Stimulated activated CD8-positive, alpha-beta memory T cell treated with anti-CD3 and anti-CD28 coated beads, Interleukin-12 subunit alpha, Interleukin-12 subunit beta, amount 100 ng/mL, for 24 hours (primary cell): ENCODE results near the gene TMEM107.
"Not testable (repeated sequence)": the region's sequence is repeated elsewhere in the genome, so short reads cannot be mapped to it uniquely, and the experiment has no call there.

Experiments
- DNase-seq: peaks from one replicate; pipeline ENCODE4 v3.0.0-alpha.2; 2020; ENCODE audit errors: extremely low read depth

Gene TMEM107

DNA sequence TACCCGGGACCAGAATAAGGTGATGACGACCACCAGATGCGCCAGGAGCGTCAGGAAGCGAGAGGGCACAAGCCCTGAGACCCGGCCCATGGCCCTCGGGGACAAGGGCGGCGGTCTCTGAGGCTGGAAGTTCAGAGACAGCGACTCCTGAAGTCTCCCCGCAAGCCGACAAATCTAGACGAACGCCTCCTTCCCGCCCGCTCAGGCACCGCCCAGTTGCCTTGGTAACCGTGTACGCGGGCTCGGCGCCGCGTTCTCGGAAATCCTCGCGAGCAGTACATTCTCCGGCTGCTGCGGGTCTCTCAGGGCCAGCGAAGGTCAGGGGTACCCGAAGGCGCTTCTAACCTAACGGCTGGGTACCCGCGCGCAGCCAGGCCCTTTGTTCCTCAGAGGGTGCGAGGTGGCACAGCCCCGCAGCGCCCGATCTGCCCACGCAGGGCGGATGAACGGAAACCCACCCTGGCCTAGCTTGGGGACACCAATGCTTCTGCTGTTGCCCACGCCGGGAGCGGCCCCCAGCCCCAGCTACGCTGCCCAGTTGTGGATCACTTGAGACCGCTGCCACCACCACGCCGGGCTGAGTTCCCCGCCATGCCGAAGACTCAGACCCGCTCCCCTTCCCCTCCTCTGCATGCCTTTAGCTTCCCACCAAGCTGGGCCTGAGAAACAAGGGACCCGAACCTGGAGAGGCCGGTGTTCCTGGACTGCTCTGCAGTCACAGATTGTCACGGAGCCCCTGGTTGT is at the start of gene TMEM107:
Gene TMEM107 (minus strand): TSS at position 184 of the 744 bp plus-strand sequence. CDS start 94 bp downstream, at position 90.
- no peak for DNase-seq

DNA sequence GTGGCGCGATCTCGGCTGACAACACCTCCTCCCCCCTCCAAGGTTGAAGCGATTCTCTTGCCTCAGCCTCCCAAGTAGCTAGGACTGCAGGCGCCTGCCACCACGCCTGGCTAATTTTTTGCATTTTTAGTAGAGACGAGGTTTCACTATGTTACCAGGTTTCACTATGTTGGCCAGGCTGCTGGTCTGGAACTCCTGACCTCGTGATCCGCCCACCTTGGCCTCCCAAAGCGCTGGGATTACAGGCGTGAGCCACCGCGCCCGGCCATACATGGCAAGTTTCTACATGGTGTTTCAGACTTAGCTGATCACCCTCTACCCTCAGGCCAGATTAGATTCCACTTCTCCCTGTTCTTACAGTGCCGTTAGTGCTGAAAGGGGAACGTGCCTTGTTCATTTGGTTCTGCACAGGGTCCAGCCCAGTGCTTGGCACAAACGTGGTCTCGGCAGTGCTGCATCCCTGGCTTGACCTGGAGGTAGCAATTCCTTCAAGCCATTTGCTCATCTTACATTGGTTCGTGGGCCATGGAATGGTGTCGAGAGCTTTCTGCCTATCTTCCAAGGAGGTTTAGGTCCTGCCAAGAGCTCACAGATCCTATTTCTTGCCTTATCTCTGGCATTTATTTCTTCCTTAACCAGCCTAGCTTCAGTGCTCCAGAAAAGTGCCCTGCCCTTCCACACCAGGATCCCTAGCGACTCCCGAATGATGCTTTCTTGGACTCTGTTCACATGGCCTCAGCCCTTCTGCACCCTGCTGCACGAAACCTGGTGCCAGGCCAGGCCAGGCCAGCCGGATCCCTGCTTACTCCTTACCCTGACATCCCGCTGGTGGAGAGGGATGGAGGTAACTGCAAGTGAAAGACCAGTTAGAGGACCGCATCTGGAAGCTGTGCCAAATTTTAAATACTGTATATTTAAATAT is 49.0 kb upstream of the TMEM107 start:
- DNase-seq: no peak

DNA sequence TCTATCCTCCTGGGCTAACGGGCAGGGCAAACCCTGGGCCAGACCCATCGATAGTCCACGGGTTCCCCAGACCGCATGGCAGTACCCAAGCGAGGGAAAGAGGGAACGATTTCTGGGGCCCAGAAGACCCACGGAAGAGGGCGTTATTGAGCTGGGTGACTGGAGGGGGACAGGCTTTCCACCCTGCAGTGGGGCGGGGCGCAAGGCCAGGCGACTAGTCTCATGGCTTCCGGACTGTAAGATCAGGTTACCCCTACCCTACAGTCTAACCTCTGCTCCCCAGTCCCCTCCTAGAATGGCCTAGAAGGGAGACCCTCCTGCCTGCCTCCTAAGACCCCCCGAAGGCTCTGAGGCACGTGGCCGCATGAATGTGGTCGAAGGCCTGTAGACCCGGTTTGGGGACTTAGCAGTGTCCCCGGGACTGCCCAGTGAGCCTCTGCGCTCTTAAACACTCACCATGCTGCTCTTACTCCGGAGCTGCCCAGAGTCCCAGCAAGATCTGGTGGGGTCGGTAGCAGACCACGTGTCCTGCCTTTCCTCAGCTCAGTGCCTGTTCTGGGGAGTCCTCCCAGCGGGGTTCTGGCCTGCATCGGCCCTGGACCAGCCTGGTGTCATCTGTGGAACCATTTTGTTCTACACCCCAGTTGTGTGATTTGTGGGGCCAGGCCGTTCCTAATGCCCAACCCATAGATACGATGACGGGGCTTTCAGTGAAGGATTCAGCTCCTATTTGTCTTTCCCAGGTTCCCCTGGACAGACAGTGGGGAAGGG is 47.4 kb upstream of the TMEM107 start:
- DNase-seq: no peak

DNA sequence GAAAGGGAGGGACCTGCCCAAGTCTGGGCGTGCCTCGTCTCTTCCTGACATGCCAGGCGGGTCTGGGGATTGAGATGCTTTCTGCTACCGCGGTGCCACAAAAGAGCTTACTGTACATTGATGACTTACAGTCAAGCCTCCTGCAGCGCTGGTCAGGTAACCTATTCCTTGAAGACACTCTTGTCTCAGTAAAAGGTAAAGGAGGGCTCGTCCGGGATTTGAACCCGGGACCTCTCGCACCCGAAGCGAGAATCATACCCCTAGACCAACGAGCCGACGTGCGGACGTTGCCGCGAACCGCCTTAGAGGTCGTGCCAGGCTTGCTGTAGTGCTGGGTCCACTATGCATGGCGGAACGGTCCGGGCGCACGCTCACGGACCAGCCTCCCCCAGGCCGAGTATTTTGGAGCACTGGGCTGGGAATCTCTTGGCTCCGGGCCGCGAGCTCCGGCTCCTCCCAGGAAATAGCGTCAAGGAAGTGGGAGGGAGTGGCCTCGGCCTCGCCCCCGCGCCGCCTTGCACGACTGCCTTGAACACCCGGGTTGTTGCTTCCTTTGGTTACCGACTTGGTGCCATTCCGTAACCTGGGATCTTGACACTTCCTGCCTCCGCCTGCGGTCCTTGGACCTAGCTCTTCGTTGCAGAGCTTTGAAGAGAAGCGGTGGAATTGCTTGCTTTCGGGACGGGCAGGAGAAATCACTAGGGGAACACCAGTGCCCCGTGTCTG is 46.6 kb upstream of the TMEM107 start:
- DNase-seq: peak; percentile 67

DNA sequence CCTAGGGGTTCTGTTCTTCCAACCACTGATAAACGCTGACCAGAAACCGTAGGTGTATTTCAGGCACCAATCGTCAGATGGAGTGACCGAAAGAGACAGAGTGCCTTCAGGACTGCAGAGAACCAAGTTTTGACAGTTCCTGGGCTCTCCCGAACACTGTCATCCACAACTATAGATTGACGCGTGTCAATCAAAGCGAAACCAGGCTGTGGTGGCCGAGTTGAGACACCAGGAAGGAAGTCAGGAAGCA is 46.1 kb upstream of the TMEM107 start:
- DNase-seq: no peak

DNA sequence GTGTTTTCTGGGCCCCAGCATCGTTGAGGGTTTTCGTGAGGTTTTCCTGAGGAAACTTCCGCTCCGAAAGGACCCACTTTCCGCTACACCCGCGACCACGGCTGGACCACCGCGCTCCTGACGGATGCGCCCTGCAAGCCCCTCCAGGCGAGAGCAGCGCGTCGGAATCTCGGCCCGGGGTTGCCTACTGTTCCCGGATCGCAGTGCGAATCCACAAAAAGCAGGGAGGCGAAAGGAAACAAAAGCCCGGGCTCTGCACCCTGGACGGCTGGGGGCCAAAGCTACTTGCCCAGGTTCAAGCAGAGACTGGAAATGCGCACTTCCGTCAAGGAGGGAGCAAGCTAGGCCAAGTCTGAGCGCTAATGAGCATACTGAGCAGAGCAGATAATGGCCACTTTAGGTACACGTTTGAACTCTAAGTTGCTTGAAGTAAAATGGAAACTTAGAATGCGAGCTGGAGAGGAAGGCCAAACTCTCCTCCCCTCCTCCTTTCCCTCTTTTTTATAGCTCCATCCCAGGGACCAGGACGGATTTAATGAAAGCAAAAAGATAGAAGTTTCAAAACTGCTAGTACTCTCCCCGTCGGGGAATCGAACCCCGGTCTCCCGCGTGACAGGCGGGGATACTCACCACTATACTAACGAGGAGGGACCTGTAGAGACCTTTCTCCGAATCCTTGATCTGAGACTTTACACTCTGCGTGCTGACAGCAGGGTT is 45.6 kb upstream of the TMEM107 start:
- DNase-seq: peak; percentile 64

DNA sequence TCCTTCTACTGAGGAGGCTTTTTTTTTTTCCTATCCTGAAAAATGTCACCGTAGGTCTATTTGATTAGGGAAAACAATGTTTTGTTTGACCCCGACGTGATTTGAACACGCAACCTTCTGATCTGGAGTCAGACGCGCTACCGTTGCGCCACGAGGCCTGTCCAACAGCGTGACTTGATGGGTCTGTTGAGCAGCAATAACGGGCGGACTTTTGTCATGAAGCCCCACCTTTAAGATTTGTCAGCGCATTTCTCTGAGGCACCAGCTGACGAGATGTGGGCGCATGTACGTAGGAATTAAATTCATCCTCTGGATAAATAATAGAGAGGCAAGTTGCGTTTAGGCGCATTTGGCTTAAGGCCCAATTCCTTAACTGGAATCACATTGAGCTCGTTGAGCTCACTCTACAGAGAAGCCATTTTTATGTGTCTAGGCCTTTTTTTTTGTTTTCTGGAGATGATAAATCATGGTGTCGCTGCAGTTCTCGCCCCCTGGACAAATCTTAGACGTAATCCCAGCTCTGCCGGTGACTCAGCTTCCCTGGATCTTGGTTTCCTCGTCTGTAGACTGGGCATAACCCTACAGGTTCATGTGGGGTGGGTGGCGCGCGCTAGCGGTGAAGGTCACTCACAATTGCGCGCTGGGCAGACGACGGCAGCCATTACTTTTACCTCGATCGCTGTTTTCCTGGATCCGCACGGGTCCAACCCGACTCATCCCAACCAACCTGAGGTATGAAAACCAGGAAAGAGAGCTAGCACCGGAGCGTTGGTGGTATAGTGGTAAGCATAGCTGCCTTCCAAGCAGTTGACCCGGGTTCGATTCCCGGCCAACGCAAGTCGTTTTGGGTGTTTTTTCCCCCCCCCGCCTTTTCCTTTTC is 44.8 kb upstream of the TMEM107 start:
- peak; percentile 67 for DNase-seq

DNA sequence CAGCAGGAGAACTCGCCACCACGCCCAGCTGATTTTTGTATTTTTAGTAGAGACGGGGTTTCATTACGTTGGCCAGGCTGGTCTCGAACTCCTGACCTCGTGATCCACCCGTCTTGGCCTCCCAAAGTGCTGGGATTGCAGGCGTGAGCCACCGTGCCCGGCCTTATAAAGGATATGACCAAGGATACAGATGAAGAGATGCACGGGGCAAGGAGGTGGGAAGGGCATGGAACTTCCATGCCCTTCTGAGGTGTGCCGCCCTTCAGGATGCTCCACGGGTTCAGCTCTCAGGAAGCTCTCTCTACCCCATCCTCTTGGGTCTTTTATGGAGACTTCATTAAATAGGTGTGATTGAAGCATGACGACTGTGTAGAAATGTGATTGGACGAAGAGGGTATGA is 37.8 kb upstream of the TMEM107 start:
- not testable (repeated sequence) for DNase-seq

DNA sequence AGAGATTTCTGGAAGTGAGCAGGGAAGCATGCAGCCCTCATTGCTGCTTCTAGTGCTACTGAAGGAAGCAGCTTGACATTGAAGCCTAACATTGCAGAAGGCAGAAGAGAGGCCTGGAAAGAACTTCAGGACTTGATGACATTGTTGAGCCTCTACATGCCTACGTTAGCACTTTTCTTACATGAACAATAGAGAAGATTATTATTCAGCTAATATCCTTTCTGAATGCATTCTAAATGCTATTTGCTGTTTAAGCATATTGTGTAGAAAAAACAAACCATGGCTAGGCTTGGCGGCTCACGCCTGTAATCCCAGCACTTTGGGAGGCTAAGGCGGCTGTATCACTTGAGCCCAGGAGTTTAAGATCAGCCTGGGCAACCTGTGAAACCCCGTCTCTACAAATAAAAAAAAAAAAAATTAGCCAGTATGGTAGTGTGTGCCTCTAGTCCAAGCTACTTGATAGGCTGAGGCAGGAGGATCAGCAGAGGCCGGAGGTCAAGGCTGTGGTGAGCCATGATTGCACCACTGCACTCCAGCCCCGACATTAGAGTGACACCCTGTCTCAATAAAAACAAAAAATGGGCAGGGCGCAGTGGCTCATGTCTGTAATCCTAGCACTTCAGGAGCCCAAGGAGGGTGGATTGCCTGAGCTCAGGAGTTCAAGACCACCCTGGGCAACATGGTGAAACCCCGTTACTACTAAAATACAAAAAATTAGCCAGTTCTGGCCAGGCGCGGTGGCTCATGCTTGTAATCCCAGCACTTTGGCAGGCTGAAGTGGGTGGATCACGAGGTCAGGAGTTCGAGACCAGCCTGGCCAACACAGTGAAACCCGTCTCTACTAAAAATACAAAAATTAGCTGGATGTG is 36.4 kb upstream of the TMEM107 start:
- DNase-seq: no peak

DNA sequence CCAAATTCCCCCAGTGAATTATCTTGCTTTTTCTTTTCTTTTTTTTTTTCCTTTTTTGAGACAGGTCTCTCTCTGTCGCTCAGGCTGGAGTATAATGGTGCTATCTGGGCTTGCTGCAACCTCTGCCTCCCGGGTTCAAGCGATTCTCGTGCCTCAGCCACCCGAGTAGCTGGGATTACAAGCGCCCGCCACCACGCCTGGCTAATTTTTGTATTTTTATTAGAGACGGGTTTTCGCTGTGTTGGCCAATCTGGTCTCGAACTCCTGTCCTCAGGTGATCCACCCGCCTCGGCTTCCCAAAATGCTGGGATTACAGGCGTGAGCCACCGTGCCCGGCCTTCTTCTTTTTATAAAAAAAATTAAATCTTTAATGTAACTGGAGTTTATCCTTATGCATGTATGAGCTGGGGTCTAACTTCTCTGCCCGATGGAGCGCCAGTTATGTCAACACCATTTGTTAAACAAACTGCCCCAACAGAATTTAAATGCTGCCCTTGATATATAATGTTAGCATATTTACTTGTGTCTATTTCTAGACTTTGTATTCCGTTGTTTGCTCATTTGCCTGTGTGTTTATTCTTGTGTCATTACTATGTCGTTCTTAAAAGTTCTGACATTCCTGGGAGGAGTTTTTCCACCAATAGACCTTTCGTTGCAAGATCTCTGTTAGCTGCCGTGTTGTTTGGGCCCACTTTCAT is 34.7 kb upstream of the TMEM107 start:
- no peak for DNase-seq

DNA sequence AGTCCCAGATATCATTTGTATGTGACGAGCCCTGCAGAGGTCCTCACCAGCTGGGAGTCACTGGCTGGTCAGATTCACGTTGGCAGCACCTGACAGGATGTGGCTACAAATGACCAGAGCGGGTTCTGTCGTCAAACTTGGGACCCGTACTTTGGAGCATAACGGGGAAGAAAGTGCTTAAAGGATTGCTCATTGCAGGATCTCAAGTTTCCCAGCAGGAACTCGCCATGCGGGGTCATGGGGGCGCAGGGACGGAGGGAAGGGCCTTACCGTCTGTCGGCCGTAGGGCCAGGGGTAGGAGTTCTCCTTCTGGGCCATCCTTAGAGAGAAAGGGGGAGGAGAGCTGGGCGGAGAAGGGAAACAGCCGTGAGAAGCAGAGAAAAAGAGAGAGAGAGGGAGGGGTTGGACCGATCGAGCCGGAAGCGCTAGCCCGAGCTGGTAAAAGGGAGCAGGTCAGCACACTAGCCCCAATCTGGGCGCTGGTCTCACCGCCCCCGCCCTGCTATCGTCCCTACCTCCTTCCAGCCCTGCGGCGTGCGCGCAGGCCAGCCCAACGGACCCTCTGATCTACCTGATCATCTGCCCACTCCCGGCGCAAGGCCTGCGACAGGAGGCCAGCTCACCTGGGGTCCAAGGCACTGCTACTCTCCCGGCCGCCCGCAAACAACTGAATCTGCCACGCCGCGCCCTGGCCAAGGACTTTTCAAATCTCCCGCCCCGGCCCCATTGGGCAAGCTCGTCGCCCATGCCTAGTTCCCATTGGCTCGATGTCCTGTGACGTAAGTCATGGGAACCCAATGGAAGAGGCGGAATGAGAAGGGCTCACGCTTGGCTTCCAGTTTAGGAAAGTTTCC is 34.0 kb upstream of the TMEM107 start, which contains the start of gene AURKB:
Gene AURKB (minus strand): TSS at position 669 of the 854 bp plus-strand sequence. CDS start 351 bp downstream, at position 318.
- DNase-seq: peak; percentile 84

DNA sequence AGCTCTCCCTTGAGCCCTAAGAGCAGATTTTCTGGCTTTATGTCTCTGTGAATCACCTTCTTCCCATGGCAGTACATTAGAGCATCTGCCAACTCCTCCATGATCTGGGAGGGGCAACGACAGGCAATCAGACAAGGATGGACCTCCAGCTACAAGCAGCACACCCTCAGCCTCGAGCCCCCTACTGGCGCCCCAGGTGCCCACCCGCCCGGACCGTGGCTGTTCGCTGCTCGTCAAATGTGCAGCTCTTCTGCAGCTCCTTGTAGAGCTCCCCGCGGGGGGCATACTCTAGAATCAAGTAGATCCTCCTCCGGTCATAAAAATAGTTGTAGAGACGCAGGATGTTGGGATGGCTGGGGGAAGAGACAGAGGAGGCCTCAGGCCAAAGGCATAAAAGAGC is 30.4 kb upstream of the TMEM107 start:
- no peak for DNase-seq

DNA sequence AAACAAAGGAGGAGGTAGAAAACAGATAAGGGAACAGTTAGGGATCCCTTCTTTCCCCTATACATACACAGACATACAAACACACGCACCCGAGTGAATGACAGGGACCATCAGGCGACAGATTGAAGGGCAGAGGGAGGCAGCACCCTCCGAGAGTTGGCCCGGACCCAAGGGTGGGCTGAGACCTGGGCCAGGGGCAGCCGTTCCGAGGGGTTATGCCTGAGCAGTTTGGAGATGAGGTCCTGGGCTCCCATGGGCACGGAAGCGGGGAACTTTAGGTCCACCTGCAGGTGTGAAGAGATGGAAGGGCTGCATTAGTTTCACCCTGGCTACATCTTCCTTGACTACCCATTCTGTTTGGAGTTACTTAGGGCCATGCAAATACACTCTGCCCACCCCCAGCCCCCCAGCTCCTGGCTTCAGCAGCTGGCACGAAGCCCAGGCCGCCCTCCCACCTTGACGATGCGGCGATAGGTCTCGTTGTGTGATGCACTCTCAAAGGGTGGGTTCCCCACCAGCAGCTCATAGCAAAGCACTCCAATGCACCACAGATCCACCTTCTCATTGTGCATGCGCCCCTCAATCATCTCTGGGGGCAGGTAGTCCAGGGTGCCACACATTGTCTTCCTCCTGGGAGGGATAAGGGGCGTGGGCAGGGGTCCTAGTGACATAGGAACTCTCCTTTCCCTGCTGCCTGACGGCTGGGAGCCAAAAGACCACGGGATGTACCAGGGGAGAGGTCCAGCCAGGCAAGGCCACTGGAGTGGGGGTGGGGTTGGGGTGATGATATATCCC is 28.8 kb upstream of the TMEM107 start:
- no peak for DNase-seq

DNA sequence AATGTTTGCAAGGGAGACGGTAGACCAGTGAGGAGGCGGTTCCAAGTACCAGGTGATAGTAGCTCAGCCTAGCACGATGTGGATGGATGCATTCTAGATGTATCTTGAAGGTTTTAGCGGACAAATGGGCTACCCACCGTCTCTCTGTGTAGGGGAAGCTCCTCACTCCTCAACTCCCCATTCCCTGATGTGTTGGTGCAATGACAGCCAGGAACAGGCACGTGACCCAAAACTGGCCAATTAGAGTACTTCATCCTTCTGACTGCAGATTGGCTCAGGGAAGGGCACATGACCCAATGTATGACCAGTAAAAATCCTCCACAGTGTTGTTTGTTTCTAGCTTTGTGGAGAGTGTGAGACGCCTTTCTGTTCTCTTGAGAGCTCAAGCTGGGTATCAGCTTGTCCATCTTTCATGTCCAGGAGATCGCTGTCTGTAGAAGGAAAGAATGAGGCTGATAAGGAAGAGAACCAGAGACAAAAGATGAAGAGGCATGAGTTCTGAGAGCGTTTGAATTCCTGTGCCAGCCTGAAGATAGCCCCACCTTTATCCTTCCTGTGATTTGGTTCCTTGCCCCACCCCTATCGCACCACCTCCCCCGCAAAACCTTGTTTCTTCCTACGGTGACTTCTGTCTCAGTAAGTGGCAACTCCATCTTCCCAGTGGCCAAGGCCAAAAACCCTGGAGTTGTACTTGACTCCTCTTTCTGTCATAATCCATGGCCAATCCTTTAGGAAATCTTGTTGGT is 16.1 kb upstream of the TMEM107 start:
- no peak for DNase-seq

DNA sequence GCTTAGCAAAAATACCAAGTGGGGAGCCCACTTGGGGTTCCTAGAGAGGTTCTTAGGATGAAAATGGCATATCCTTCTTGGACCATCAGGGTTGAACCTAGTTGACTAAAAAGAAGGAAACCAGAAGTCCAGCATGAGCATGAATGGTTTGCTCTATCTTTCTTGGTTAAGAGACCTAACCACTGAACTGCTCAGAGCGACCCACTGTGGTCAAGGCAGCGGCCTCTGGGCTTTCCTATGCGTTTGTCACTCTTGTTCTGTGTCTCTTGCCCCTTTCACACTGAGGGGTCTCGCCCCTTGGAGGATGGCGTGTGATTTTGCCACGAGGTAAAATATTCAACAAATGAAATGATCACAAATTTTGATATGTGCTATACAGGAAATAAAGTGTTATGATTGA is 14.3 kb upstream of the TMEM107 start:
- DNase-seq: no peak
